ENCODE data around the gene ZNF460.
"Not testable (repeated sequence)": the region's sequence is repeated elsewhere in the genome, so short reads cannot be mapped to it uniquely, and the experiment has no call there.

The ZNF460 gene

DNA sequence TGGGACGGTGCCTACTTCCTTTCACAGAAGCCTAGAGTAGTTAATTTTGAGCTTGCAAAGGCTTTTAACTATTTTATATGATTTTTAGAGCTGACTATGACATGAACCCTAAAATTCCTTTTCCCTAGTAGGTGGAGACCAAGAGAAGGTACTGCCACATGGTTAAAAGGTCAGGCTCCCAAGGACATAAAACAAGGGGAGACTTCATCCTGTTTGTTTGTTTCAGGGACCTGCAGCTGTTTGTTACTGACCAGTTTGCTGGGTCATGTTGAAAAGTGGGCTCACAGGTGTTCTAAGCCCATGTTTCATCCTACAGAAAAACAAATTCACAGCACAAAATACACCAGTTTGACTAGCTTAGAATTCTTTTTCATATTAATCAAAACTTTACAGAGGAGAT, 3.9 kb upstream of the ZNF460 start:
- no peak overlapping the region for H2AFZ ChIP-seq (ENCODE audit: low read length)
- H3K9me3 ChIP-seq (ENCODE audit: insufficient read depth, low read depth, low read length) = no peaks in the 10 kb centered on the region
- H3K4me2 ChIP-seq (ENCODE audit: low read depth, low read length, poor library complexity, severe bottlenecking) = no peak overlapping the region
- no peaks in the 10 kb centered on the region for H3K27me3 ChIP-seq (ENCODE audit: insufficient read depth, low read length, poor library complexity, severe bottlenecking)
- H3K9ac ChIP-seq (ENCODE audit: low read depth, low read length, poor library complexity, severe bottlenecking) = no peak overlapping the region
- no peaks in the 10 kb centered on the region for H3F3A ChIP-seq (ENCODE audit: low read depth)
- H3K36me3 ChIP-seq (ENCODE audit: insufficient read depth, low read length) = no peaks in the 10 kb centered on the region
- no peaks in the 10 kb centered on the region for H3K4me1 ChIP-seq (ENCODE audit: insufficient read depth, low read length, poor library complexity, severe bottlenecking)
- H3K79me2 ChIP-seq (ENCODE audit: insufficient read depth, low read length) = peaks cover 15% of the 10 kb centered on the region
- peaks cover 11% of the 10 kb centered on the region for H4K20me1 ChIP-seq (ENCODE audit: insufficient read depth, low read length, poor library complexity, severe bottlenecking)
- H3K9me2 ChIP-seq (replicated peaks; ENCODE audit: low read depth, low read length) = no peaks in the 10 kb centered on the region
- H3K4me3 ChIP-seq (ENCODE audit: low read length, poor library complexity, severe bottlenecking) = no peak overlapping the region
- TF ChIP-seq, protein P1, sequence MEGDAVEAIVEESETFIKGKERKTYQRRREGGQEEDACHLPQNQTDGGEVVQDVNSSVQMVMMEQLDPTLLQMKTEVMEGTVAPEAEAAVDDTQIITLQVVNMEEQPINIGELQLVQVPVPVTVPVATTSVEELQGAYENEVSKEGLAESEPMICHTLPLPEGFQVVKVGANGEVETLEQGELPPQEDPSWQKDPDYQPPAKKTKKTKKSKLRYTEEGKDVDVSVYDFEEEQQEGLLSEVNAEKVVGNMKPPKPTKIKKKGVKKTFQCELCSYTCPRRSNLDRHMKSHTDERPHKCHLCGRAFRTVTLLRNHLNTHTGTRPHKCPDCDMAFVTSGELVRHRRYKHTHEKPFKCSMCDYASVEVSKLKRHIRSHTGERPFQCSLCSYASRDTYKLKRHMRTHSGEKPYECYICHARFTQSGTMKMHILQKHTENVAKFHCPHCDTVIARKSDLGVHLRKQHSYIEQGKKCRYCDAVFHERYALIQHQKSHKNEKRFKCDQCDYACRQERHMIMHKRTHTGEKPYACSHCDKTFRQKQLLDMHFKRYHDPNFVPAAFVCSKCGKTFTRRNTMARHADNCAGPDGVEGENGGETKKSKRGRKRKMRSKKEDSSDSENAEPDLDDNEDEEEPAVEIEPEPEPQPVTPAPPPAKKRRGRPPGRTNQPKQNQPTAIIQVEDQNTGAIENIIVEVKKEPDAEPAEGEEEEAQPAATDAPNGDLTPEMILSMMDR (conservative IDR thresholded peaks at IDR 0.05; ENCODE audit: low read length) = no peak
- no peak for TF ChIP-seq EZH2phosphoT487 (IDR thresholded peaks at IDR 0.05; ENCODE audit: borderline replicate concordance)

- Histone ChIP-seq H3K79me2 (ENCODE audit: insufficient read depth, low read length) (peaks cover 36% of the 10 kb centered on the region), H3K4me1 (ENCODE audit: insufficient read depth, low read length, poor library complexity, severe bottlenecking) (peaks cover 12% of the 10 kb centered on the region), H4K20me1 (ENCODE audit: insufficient read depth, low read length, poor library complexity, severe bottlenecking) (peaks cover 29% of the 10 kb centered on the region), H3K4me2 (ENCODE audit: low read depth, low read length, poor library complexity, severe bottlenecking) (peak overlapping the region; percentile 80)
- not testable (repeated sequence) for H3K9me3 ChIP-seq (ENCODE audit: insufficient read depth, low read depth, low read length); H3K4me3 ChIP-seq (ENCODE audit: low read length, poor library complexity, severe bottlenecking); H3F3A ChIP-seq (ENCODE audit: low read depth); H3K9ac ChIP-seq (ENCODE audit: low read depth, low read length, poor library complexity, severe bottlenecking); H2AFZ ChIP-seq (ENCODE audit: low read length); H3K36me3 ChIP-seq (ENCODE audit: insufficient read depth, low read length); H3K9me2 ChIP-seq (replicated peaks; ENCODE audit: low read depth, low read length); H3K27me3 ChIP-seq (ENCODE audit: insufficient read depth, low read length, poor library complexity, severe bottlenecking)
Measured at GRCh38 chr19:57278481-57278880, 1.8 kb upstream of the ZNF460 start.

DNA sequence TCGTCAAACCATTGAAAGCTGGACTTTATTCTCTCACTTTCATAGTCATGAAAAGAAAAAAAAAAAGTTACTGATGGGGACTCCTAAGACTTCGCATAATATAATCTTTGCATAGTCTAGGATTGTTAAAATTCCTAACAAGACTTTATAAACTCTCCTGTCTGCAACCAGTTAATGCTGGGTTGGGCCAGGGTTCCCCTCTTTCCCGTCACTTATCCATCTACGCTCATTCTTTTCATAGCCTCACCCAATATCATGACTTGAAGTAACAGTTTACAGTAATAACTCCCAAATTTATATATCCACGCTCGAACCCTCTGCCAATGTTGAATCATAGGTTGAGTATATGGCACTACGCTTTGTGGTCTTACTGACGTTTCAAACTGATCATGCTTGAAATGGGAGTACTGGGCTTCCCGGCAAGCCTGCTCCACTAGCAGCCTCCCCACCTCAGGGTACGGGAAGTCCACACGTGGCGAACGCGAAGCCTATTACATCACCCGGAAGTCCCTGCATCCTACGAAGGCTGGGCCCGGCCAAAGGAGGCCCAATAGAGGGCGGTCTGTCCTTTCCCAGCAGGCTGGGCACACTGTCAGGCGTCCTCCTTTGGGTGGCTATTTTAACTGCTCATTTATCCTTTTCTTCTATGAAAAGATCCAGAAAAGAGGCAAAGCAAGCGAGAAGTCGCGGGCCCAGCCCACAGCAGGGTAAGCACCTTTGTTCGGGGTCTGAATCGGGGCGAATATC, 694 bp upstream of the ZNF460 start:
- Histone ChIP-seq H2AFZ (ENCODE audit: low read length) (peak overlapping the region; percentile 81), H3K9me2 (replicated peaks; ENCODE audit: low read depth, low read length) (no peaks in the 10 kb centered on the region), H3K79me2 (ENCODE audit: insufficient read depth, low read length) (peaks cover 45% of the 10 kb centered on the region), H3K4me3 (ENCODE audit: low read length, poor library complexity, severe bottlenecking) (peak overlapping the region; percentile 92), H3K36me3 (ENCODE audit: insufficient read depth, low read length) (peaks cover 7% of the 10 kb centered on the region; the same call in 1 of the 2 replicates), H3F3A (ENCODE audit: low read depth) (no peaks in the 10 kb centered on the region), H3K9me3 (ENCODE audit: insufficient read depth, low read depth, low read length) (no peaks in the 10 kb centered on the region), H3K27me3 (ENCODE audit: insufficient read depth, low read length, poor library complexity, severe bottlenecking) (no peaks in the 10 kb centered on the region), H3K4me2 (ENCODE audit: low read depth, low read length, poor library complexity, severe bottlenecking) (peak overlapping the region; percentile 80), H3K9ac (ENCODE audit: low read depth, low read length, poor library complexity, severe bottlenecking) (peak overlapping the region; percentile 94), H4K20me1 (ENCODE audit: insufficient read depth, low read length, poor library complexity, severe bottlenecking) (peaks cover 35% of the 10 kb centered on the region), H3K4me1 (ENCODE audit: insufficient read depth, low read length, poor library complexity, severe bottlenecking) (peaks cover 12% of the 10 kb centered on the region)
- TF ChIP-seq, protein P1 (conservative IDR thresholded peaks at IDR 0.05; ENCODE audit: low read length) = peak; percentile 40; the same call in 1 of the 2 replicates
- TF ChIP-seq EZH2phosphoT487 (IDR thresholded peaks at IDR 0.05; ENCODE audit: borderline replicate concordance) = no peak

GRCh38 chr19:57280962-57281400, 696 bp downstream of the ZNF460 start:
- Histone ChIP-seq H3K4me2 (ENCODE audit: low read depth, low read length, poor library complexity, severe bottlenecking) (peak overlapping the region; percentile 86), H4K20me1 (ENCODE audit: insufficient read depth, low read length, poor library complexity, severe bottlenecking) (peaks cover 46% of the 10 kb centered on the region), H3K36me3 (ENCODE audit: insufficient read depth, low read length) (peaks cover 21% of the 10 kb centered on the region; the same call in 1 of the 2 replicates), H3K4me1 (ENCODE audit: insufficient read depth, low read length, poor library complexity, severe bottlenecking) (peaks cover 12% of the 10 kb centered on the region), H3K9me2 (replicated peaks; ENCODE audit: low read depth, low read length) (no peaks in the 10 kb centered on the region), H3K4me3 (ENCODE audit: low read length, poor library complexity, severe bottlenecking) (peak overlapping the region; percentile 92), H3K9me3 (ENCODE audit: insufficient read depth, low read depth, low read length) (no peaks in the 10 kb centered on the region), H2AFZ (ENCODE audit: low read length) (peak overlapping the region; percentile 72), H3K9ac (ENCODE audit: low read depth, low read length, poor library complexity, severe bottlenecking) (peak overlapping the region; percentile 94), H3K27me3 (ENCODE audit: insufficient read depth, low read length, poor library complexity, severe bottlenecking) (no peaks in the 10 kb centered on the region), H3K79me2 (ENCODE audit: insufficient read depth, low read length) (peaks cover 59% of the 10 kb centered on the region), H3F3A (ENCODE audit: low read depth) (no peaks in the 10 kb centered on the region)
- TF ChIP-seq, protein P1 (conservative IDR thresholded peaks at IDR 0.05; ENCODE audit: low read length) = no peak
- TF ChIP-seq EZH2phosphoT487 (IDR thresholded peaks at IDR 0.05; ENCODE audit: borderline replicate concordance) = no peak
